Umbilical cord (tissue), 2 donors: Measurements from ENCODE around the gene UFL1. TPM values are rescaled to one million over a fixed set of nuclear protein-coding genes. Genes with fewer than 3 reads are reported as not detected.
"Not testable (repeated sequence)": the region's sequence is repeated elsewhere in the genome, so short reads cannot be mapped to it uniquely, and the experiment has no call there.

Experiments
- DNase-seq: peaks from one replicate; pipeline ENCODE4 v3.0.0-alpha.2; 2015; ENCODE audit warnings: low spot score
- total RNA-seq: library from RNA; depleted of rRNA; stranded (reverse); fragments of >200 nt; gene quantifications from one replicate; pipeline ENCODE4 v1.2.3, GENCODE V29; 2014; ENCODE audit warnings: low replicate concordance; ENCODE audit not compliant: insufficient read depth

The UFL1 gene
- total RNA-seq: 54.2 TPM

DNA sequence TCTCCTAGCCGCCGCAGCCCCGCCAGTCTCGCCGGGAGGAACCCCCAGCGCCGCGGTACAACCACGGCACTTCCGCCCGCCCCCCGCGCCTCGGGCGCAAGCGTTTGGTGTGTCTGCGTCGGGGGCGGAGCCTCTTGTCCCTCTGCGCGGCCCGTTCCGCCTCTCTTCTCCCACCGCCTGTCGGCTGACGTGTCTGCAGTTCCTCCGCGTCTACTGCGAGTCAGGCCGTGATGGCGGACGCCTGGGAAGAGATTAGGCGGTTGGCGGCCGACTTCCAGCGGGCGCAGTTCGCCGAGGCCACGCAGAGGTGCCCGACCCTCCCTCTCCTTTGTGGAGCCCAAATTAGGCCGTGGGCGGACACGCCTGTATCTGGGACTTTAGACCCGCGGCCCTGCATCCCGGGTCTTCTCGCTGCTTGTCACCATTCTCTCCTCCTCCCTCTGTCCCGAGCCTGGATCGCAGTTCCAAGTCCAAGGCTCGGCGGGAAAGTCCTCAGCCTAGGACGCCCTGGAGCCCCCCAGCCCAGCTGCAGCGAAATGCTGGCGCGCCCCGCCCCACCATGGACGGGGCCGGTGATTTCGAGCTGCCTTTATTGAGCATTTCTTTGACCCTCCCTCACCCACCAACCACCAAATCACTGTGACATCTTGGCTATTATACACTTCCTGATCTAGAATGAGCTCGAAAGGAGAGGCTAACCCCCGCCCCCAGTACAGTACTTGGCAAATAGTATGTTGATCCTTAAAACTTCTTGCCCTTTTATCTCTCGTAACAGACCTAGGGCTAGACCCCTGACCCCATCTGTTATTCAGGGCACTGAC is at the start of gene UFL1:
TSS of gene UFL1 (plus strand) at position 163 of the 821 bp plus-strand sequence. CDS start at position 231, 68 bp downstream.
- peak; percentile 97 for DNase-seq

DNA sequence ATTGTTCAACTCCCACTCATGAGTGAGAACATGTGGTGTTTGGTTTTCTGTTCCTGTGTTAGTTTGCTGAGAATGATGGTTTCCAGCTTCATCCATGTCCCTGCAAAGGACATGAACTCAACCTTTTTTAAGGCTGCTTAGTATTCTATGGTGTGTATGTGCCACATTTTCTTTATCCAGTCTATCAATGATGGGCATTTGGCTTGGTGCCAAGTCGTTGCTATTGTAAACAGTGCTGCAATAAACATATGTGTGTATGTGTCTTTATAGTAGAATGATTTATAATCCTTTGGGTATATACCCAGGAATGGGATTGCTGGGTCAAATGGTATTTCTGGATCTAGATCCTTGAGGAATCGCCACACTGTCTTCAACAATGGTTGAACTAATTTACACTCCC is 49.3 kb upstream of the UFL1 start:
- not testable (repeated sequence) for DNase-seq

DNA sequence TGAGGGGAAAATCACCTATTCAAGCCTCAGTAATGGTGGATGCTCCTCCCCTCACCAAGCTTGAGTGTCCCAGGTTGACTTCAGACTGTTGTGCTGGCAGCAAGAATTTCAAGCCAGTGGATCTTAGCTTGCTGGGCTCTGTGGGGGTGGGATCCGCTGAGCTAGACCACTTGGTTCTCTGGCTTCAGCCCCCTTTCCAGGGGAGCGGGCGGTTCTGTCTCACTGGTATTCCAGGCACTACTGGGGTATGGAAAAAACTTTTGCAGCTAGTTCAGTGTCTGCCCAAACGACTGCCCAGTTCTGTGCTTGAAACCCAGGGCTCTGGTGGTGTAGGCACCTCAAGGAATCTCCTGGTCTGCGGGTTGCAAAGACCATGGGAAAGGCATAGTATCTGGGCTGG is 42.9 kb upstream of the UFL1 start:
- DNase-seq: no peak

GRCh38 chr6:96491926-96492325 is 29.7 kb upstream of the UFL1 start:
- DNase-seq: no peak

- DNase-seq: no peak
These were observed 21.8 kb upstream of the UFL1 start for GRCh38 chr6:96499781-96500180.

DNA sequence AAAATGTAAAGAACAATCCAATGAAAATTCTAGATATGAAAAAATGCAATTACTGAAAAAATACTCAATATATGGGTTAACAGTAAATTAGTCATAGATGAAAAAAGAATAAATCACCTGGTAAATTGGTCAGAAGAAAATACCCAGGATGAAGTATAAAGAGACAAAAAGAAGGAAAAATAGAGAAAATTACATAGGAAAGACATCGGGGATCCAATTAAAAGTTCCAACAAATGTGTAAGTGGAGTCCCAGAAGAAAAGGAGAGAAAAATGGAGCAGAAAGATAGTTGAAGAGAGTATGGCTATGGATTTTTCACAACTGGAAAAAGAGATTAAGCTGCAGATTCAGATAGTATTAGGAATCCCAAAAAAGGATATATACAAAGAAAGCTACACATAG is 18.7 kb upstream of the UFL1 start:
- no peak for DNase-seq

DNA sequence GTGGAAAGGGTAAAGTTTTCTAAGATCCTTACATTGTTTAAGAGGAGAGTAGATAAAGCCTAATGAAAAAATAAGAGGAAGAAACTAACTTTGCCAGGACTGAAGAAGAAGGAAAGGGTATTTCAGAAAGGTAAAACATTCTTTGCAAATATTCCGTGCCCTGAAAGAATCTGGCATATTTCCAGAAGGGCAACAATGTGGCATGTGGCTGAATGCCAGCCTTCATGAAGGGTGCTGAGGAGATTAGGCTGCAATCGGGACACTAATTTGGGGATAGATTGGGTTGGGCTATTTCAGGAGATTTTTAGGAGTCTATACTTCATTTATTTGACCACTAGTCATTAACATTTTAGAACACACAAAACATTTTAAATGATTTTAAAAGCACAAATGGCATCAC is 16.2 kb upstream of the UFL1 start:
- no peak for DNase-seq

- DNase-seq: no peak
These were observed 12.3 kb upstream of the UFL1 start for GRCh38 chr6:96509281-96509680.

- peak; percentile 55 for DNase-seq
These were observed 1.2 kb upstream of the UFL1 start for GRCh38 chr6:96520171-96521115.

DNA sequence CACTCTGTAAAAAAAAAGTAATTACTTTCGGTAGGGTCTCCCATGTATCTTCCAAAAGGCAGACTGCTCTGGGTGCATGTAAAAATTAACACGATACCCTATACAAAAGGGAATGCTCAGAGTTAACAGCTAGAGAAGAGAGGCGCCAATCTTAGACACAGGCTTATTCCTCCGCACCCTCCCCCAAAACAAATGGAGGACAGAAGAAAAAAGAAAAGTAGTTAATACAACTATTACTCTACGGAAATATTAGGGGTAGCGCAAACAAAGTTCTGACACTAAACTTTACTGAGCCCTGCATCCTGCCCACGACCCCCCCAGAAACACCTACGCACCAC is 331 bp upstream of the UFL1 start:
- no peak for DNase-seq

DNA sequence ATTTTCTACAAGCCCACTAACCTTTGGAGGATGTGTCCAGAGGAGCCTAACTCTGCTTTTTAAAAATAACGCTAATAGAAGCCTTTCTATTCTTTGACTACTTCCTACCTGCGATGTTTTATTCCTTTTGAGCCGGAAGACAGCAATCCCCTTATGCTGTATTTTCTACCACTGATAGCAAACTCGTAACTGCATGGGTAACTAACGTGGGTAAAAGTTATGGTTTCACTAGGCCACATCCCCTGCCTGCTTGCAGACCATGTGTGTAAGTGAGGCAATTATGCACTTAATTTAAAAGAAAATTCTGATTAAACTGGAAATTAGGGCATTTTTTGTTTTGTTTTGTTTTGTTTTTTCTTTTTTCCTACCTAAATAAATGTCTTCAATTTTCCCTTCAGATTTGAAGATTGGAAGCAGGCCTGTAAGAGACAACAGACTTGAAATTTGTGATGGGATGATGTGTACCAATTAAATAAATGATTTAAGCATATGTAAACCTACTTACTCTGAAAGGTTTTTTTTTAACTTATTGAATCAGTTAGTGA is 931 bp downstream of the UFL1 start:
- DNase-seq: peak; percentile 37

DNA sequence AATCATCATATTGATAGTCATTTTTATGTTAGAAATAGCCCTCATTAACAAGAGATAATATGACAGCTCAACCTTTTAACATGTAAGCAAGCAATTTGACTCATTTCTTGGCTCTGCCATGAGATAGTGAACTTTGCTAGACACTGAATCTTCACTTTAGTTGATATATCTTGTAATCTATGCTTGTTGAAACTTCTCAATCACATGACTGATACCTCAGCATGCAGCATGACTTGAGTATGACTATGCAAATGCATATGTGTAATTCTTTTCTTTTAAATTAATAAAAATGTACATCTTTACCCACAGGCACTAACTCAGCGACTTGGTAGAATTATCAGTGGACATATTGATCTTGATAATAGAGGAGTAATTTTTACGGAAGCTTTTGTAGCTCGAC is 6.6 kb downstream of the UFL1 start:
- no peak for DNase-seq

DNA sequence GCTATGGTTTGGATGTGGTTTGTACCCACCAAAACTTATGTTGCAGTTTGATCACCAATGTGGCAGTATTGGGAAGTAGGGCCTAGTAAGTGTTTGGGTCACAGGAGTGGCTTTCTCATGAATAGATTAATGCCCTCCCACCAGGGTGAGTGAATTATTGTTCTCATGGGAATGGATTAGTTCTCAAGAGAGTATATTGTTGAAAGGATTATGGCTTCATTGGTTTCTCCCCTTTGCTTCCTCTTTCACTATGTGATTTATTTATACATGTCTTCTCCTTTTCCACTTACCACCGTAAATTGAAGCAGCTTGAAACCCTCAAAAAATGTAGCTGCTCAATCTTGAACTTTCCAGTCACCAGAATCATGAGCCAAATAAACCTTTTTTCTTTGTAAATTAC is 10.8 kb downstream of the UFL1 start:
- no peak for DNase-seq

DNA sequence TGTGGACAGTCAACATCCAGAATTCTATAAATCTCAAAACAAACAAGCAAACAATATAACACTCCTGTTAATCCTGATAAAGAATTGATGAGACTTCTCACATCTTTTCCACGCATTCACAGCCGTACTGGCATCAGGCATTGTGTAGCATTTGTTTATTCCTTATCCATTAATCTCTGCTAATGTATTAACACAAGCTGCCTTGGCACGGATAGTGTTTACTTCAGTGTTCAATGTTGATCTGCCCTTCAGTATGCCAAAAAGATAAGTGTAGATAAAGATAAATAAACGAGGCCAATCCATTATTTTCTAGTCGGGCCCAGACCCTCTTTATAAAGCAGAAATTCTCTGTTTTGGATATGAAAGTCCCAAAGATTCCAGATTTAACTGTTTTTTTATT is 16.1 kb downstream of the UFL1 start:
- DNase-seq: no peak

DNA sequence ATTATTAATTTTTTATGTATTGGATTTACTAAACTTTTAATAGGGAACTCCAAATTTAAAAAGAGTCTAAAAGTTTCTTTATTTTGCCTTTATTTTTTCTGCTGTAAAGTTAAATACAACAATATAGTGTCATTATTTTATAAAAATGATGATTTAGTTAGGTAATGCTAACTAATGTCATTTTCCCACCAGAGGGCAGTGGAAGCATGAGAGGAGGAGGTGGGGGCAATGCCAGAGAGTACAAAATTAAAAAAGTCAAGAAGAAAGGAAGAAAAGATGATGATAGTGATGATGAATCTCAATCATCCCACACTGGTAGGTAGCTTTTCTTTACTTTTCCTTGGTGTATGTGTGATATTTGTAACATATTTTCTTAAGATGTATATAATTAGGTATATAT is 21.1 kb downstream of the UFL1 start:
- peak; percentile 17 for DNase-seq

DNA sequence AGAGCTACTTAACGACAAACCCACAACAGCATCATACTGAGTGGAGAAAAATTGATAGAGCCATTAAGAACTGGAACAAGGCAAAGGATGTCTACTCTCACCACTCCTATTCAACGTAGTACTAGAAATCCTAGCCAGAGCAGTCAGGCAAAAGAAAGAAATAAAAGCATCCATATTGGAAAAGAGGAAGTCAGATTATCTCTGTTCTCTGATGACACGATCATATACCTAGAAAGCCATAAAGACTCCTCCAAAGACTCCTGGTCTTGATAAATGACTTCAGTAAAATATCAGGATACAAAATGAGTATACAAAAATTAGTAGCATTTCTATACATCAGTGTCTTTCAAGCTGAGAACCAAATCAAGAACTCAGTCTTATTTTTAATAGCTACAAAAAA is 24.3 kb downstream of the UFL1 start:
- DNase-seq: no peak

GRCh38 chr6:96547654-96548053 is 26.0 kb downstream of the UFL1 start:
- no peak for DNase-seq

DNA sequence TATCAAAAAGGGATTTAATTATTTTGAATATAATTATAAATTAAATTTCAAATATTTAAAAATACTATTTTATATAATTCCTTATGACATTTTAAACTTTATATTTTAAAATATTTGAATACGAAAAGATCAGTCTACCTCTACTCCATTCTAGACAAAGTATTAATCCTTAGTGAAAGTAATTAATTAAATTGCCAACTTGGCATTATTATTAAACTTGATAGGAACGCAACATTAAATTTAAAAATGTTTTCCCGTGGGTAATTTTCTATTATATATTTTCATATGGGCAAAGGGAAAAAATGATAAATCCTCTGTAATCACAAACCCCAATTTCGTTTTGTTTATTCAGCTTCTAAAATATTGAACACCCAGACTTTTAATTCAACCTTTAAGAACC is 33.0 kb downstream of the UFL1 start:
- DNase-seq: no peak

GRCh38 chr6:96559740-96560139 is 38.1 kb downstream of the UFL1 start:
- DNase-seq: not testable (repeated sequence)

GRCh38 chr6:96562886-96563285 is 41.3 kb downstream of the UFL1 start, which contains the start of gene FHL5:
TSS of gene FHL5 (plus strand) at chr6:96563128. CDS start at chr6:96603614, 40,486 bp downstream.
- peak; percentile 20 for DNase-seq

GRCh38 chr6:96563853-96564252 is 42.2 kb downstream of the UFL1 start:
- no peak for DNase-seq

DNA sequence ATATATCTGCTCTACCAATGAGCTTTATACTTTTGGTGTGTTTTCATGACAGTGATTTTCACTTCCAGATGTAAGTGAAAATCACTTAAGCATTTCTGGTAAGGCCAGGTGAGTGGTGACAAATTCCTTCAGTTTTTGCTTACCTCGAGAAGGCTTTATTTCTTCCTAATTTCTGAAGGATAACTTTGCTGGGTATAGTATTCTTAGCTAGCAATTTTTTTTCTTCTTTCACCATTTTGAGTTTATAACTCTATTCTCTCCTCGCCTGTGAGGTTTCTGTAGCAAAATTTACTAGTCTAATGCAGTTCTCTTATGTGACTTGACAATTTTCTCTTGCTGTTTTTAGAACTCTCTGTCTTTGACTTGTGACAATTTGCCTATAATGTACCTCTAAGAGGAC is 48.4 kb downstream of the UFL1 start:
- DNase-seq: no peak
